Motor neuron (in vitro differentiated cells): ENCODE results near the gene LDB2. TPM values are rescaled to one million over a fixed set of nuclear protein-coding genes. Genes with fewer than 3 reads are reported as not detected.
"Not testable (repeated sequence)": the region's sequence is repeated elsewhere in the genome, so short reads cannot be mapped to it uniquely, and the experiment has no call there.

Source experiments
- ATAC-seq, 8 experiments: fragments of 200-7000 bp; cut with Tn5 transposase; replicated peaks in 6 of 8; 2 replicates each; pipeline ENCODE4 v1.8.0; 2021; ENCODE audit warnings: mild to moderate bottlenecking in 8 of 8, moderate library complexity in 8 of 8
- H3K27ac ChIP-seq, 2 donors: fragments of 250-450 bp; sonication (Bioruptor Pico); 2 replicates each; pipeline ENCODE4 v1.9.0; 2021; ENCODE audit warnings: antibody characterized with exemption in 2 of 2, mild to moderate bottlenecking in 2 of 2, moderate library complexity in 1 of 2
- H3K4me1 ChIP-seq, 2 donors: fragments of 250-450 bp; sonication (Bioruptor Pico); replicated peaks in 1 of 2; 2 replicates each; pipeline ENCODE4 v1.6.1; 2021; ENCODE audit warnings: antibody characterized with exemption in 2 of 2, mild to moderate bottlenecking in 2 of 2, moderate library complexity in 1 of 2
- H3K4me3 ChIP-seq, 5 donors: fragments of 250-450 bp; sonication (Bioruptor Pico); 2 replicates each; pipeline ENCODE4 v1.9.0; 2021; ENCODE audit warnings: antibody characterized with exemption in 5 of 5, mild to moderate bottlenecking in 5 of 5, moderate library complexity in 4 of 5
- WGBS, 10 experiments: fragments of 450-650 bp; shearing (Covaris generic); methylation state at CpG; one replicate each; pipeline ENCODE4 v1.0.0; 2022; 5-methylcytosine and 5-hydroxymethylcytosine counted together
- in situ Hi-C, 9 experiments: fragments of 400-800 bp; cut with MboI; loops; one replicate each; pipeline ENCODE4 v1.15.0; 2021; ENCODE audit warnings: low sequenced_read_pairs in 9 of 9, low pct_unique_long_range_greater_than_20kb in 2 of 9; ENCODE audit not compliant: unreplicated experiment in 9 of 9
- total RNA-seq, 8 experiments: library from RNA; unstranded; fragments of 300-600 nt; gene quantifications; 2 replicates each; pipeline versions ENCODE4 v1.2.3 to v1.2.4, GENCODE V29; 2022

LDB2 gene
- total RNA-seq, 8 experiments from 2014 or later: 5.8 to 107 (median 20.9) TPM

DNA sequence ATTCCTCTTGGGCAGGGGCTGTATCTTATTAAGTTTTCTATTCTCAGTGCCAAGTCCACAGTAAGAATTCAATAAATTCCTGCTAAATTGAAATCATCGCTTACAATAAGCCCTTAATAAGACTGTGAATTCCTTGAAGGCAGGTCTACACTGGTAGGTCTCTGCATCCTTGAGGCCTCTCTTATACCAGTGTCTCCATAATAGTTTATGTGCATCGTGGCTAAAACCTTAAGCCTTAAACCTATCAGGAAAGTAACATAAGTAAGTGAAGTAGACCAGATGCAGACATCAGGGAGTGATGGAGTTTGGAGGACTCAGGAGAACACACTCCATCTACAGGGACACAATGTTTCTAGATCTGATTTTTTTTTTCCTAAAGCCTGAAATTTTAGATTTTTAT is 240.3 kb downstream of the LDB2 start:
- ATAC-seq: no peak
- in situ Hi-C loops: no loop called here
- Histone ChIP-seq H3K4me1 (peaks cover 4 to 13% of the 10 kb centered on the region in 2 donors), H3K27ac (no peak overlapping the region), H3K4me3 (no peak overlapping the region)
- 86 to 100% (median 100%) methylated on average over 1 to 2 of the region's 2 CpGs; no CpG with 5 or more reads in 3 of the 10 experiments for WGBS, 10 experiments

DNA sequence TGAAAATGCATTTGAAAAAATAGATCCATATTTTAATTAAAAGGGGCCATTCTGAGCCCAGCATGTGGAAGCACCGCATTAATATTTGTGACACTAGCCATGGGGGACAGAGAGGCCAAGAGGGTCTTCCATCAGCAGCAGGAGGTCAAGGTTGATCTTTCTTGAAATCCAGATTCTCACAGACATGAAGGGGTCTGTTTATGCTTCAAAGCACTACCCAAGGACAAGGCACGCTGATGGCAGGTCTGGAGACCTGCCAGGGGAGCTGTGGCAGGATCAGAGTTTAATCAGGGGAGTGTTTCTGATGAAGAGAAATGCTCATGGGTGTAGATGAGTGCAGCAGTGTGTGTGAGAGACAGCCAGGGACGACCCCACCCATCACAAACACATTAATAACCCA is 243.3 kb downstream of the LDB2 start:
- WGBS, 10 experiments: 73 to 100% (median 92%) methylated on average over 1 to 3 of the region's 3 CpGs; no CpG with 5 or more reads in 4 of the 10 experiments
- no peak overlapping the region for H3K4me3 ChIP-seq
- H3K4me1 ChIP-seq: peaks cover 4 to 16% of the 10 kb centered on the region in 2 donors
- ATAC-seq: peak in 1 of 8 experiments; percentile 25
- in situ Hi-C loops: no loop called here
- no peak overlapping the region for H3K27ac ChIP-seq

DNA sequence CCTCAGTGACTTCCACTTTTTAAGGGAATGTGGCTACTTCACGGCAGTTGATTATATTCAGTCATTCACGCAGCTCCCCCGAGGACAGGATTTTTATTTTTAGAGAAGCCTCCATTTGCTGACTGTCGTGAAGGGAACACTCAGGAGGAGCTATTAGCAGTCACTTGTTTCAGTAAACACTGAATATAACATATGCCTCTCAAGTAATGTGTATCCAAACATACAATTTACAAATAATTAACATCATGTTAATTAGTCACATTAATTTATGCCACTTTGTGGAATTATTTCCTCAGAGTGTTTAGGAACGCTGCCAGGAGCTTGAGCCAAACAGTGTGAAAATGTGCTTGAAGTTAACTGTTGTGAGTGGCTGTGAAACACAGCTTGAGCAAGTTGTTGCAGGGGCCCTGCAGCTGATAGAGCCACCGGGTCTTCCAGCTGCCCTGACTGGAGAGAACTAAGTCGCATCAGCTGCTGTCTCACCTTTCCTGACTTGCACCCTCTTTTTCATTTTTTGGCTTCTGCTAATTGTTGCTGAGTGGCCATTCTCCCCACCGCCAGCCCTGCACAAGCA is 245.6 kb downstream of the LDB2 start:
- ATAC-seq: no peak
- H3K4me1 ChIP-seq: peaks cover 0 to 16% of the 10 kb centered on the region in 2 donors
- H3K27ac ChIP-seq: no peak overlapping the region
- WGBS, 10 experiments: 33 to 100% (median 90%) methylated on average over 1 to 8 of the region's 8 CpGs; no CpG with 5 or more reads in 2 of the 10 experiments
- no peak overlapping the region for H3K4me3 ChIP-seq
- in situ Hi-C loops: no loop called here

DNA sequence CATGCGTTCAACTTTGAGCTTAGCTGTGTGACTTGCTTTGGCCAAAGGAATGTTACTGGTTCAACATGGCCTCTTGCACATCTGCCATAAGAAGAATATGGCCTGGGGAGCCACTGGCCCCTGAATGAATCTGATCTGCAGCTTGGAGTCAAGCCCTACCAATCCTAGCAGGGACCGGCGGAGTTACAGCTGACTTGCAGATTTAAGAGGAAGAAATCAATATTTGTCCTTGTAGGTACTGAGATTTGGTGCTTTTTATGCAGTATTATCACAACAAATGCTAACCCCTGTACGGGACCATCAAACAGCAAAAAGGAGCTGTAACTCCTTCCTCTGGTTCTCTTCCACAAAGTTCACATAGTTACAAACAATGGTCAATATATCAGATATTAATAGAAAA is 252.0 kb downstream of the LDB2 start:
- peaks cover 0 to 21% of the 10 kb centered on the region in 2 donors for H3K4me1 ChIP-seq
- no peak overlapping the region for H3K4me3 ChIP-seq
- H3K27ac ChIP-seq: no peak overlapping the region
- 76 to 100% (median 100%) methylated on average over 1 to 4 of the region's 4 CpGs; no CpG with 5 or more reads in 1 of the 10 experiments for WGBS, 10 experiments
- ATAC-seq: no peak
- in situ Hi-C loops: no loop called here

DNA sequence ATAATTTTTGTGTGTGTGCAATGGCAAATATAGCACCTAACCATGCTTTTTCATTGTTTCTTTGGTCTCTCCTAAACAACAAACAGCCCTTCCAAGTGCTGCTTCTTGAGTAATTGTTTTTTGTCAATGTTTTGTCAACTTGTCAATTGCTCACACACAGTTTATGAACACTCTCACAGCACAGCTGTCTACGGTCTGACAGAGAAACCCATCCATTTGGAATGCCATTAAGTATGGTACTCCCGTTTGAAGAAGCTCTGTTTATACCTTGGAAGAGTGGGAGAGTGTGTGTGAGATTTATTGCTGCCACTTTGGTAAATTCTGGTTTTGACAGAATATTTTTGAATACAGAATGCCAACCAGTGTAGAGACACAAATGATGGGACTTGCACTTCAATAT is 254.6 kb downstream of the LDB2 start:
- WGBS, 10 experiments: 21 to 70% (median 55%) methylated on average over 1 to 2 of the region's 2 CpGs; no CpG with 5 or more reads in 2 of the 10 experiments
- in situ Hi-C loops: no loop called here
- no peak overlapping the region for H3K27ac ChIP-seq
- H3K4me1 ChIP-seq: peaks cover 0 to 21% of the 10 kb centered on the region in 2 donors
- ATAC-seq: no peak
- H3K4me3 ChIP-seq: no peak overlapping the region

DNA sequence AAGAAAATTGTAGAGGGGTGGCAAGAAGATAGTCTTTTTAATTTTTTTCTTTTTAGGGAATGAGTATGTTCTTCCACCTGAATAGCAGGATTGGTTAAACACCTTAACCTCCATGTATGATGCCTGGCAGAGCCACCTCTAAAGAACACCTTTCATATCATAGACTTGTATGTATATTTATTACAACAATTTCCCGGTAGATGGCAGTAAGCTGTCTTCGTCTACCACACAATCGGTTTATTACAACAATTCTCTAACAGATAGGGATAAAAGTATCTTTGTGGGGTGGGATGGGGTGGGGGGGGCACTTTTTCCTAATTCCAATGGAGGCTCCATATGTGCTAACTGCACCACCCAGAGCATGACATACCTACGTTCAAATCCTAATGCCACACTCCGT is 255.5 kb downstream of the LDB2 start:
- no peak for ATAC-seq
- Histone ChIP-seq H3K4me1 (peaks cover 4 to 21% of the 10 kb centered on the region in 2 donors), H3K27ac (no peak overlapping the region), H3K4me3 (no peak overlapping the region)
- 50 to 100% (median 91%) methylated on average over 1 to 3 of the region's 5 CpGs; no CpG with 5 or more reads in 4 of the 10 experiments for WGBS, 10 experiments
- in situ Hi-C loops: no loop called here

DNA sequence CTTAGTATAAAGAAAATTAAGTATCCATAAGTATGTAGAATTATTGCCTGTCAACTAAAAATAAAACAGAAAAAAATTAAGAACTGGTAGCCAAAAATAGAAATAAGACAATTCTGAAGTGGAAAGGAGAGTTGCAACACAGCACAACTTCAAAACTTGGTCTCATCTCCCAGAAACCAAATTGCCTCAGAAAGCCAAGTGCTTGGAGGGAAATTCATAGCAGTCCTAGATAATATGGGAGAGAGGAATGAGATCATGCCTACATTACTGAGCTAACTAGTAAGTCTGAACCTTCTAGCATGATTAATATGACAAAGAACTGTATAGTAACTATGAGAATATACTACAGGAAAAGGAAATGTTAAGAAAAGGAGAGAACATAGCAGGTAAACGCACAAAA is 256.5 kb downstream of the LDB2 start:
- in situ Hi-C loops: no loop called here
- Histone ChIP-seq H3K4me1 (peaks cover 12 to 27% of the 10 kb centered on the region in 2 donors), H3K27ac (no peak overlapping the region), H3K4me3 (no peak overlapping the region)
- 15 to 100% (median 86%) methylated on average over 1 of the region's 1 CpG; no CpG with 5 or more reads in 1 of the 10 experiments for WGBS, 10 experiments
- ATAC-seq: peak in 3 of 8 experiments; percentile 31 to 53 (median 49)

DNA sequence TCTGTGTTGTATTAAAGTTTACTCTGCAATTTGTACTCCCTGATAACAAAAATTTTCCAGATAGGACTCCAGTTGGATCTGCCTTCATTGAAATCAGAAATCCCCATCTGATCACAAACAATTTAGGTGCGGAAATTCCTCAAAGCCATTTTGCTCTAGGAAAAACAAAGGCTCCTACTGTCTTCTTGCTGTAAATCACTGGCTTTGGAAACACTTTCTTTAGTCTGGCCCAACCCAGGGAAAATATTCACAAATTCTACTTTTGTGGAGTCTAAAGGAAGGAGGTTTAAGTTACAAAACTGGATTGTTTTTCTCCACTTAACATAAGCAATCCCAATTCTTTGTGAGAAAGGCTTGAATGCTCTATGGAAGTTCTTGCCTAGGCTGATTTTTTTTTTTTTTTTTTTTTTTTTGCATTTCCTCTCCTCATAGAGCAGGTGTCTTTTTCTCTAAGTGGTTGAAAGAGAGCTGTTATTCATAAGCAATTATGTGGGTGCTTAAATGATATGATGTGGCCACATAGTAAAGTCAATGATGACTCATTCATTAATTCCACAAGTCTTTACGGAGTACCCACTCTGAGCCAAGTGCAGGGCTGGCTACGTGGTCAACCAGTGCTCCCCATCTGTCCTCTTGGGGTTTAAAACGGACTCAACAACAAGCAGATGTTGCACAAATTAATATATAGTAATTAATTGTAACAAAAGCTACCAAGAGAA is 261.4 kb downstream of the LDB2 start:
- Histone ChIP-seq H3K4me1 (peaks cover 18 to 20% of the 10 kb centered on the region in 2 donors), H3K27ac (no peak overlapping the region), H3K4me3 (no peak overlapping the region)
- peak in 4 of 8 experiments; percentile 32 to 60 (median 49) for ATAC-seq
- WGBS, 10 experiments: 18 to 100% (median 67%) methylated on average over 1 to 4 of the region's 4 CpGs; no CpG with 5 or more reads in 1 of the 10 experiments
- in situ Hi-C loops: no loop called here

DNA sequence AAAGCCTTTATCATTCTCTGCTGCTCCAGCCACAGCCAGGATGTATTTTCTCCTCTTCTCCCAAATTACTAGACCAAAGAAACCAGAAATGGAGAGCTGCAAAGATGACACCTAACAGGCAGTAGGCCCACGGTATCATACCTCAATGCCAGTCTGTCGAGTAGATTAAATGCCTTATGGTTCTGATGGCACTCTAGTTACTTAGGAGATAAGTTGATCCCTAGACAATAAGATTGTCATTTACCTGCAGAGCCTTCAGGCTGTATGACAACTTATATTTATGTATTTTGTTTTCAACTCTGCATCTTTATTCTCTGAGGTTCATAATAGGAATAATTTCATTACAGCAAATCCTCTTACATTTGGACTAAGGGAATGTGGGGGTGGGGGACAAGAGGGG is 262.1 kb downstream of the LDB2 start:
- in situ Hi-C loops: no loop called here
- Histone ChIP-seq H3K4me3 (no peak overlapping the region), H3K27ac (no peak overlapping the region), H3K4me1 (peaks cover 15 to 20% of the 10 kb centered on the region in 2 donors)
- ATAC-seq: no peak
- WGBS, 10 experiments: 60 to 100% (median 90%) methylated on average over 1 to 2 of the region's 2 CpGs; no CpG with 5 or more reads in 5 of the 10 experiments

DNA sequence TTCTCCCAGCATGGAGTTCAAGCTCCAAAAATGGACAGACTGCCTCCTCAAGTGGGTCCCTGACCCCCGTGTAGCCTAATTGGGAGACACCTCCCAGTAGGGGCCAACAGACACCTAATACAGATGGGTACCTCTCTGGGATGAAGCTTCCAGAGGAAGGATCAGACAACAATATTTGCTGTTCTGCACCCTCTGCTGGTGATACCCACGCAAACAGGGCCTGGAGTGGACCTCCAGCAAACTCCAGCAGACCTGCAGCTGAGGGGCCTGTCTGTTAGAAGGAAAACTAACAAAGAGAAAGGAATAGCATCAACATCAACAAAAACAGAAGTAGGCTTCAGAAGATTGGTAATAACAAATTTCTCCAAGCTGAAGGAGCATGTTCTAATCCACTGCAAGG is 269.2 kb downstream of the LDB2 start:
- ATAC-seq, H3K4me3 ChIP-seq, H3K27ac ChIP-seq, in situ Hi-C loops, H3K4me1 ChIP-seq: not testable (repeated sequence)
- WGBS, 10 experiments: 83 to 100% (median 100%) methylated on average over 1 of the region's 2 CpGs; no CpG with 5 or more reads in 6 of the 10 experiments

DNA sequence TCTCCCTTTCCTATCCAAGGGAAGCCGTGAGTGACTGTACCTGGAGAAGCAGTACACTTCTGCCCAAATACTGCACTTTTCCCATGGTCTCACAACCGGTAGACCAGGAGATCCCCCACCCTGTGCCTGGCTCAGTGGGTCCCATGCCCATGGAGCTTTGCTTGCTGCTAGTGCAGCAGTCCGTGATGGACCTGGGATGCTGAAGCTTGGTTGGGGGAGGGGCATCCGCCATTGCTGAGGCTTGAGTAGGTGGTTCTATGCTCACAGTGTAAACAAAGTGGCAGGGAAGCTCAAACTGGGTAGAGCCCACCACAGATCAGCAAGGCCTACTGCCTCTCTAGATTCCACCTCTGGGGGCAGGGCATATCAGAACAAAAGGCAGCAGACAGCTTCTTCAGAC is 269.6 kb downstream of the LDB2 start:
- H3K4me1 ChIP-seq, in situ Hi-C loops, H3K27ac ChIP-seq, ATAC-seq, H3K4me3 ChIP-seq: not testable (repeated sequence)
- 62 to 100% (median 100%) methylated on average over 1 to 3 of the region's 4 CpGs; no CpG with 5 or more reads in 4 of the 10 experiments for WGBS, 10 experiments

DNA sequence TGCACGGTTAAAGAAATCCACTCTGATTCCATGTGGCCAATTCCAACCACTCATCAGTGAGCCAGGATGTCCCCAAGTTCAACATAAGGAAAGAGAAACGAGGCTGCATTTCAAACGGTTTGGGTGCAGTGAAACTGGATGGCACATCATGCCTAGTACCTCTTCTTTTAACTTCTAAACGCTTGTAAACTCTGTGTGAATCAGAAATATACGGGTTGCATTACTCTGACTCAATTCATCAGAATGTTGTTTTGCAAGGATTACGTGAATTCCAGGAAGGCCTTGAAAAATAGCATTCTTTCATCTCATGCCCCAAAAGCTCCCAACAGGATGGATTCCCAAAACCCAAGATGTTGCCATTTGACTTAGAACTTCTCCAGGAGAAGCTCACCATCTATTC is 270.4 kb downstream of the LDB2 start:
- in situ Hi-C loops: no loop called here
- H3K27ac ChIP-seq: no peak overlapping the region

DNA sequence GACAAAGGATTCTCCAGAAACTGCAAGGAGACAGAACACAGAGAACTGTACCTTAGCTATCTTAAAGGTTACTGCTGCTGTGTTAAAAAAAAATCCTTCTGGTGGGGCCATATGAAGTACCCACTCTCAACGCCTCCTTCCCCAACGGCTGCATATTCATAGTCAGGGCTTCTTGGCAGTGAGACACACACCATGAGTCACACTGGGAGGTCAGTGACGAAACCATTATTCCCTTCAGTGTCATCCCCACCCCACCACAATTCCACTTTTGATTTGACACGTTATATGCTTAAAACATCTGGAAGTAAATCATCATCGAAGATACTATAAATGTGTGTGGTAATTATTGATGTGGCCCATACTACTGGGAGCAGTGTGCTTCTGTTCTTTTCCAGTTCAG is 271.5 kb downstream of the LDB2 start:
- peaks cover 0 to 6% of the 10 kb centered on the region in 2 donors for H3K4me1 ChIP-seq
- no peak overlapping the region for H3K4me3 ChIP-seq
- 0 to 100% (median 75%) methylated on average over 1 to 5 of the region's 5 CpGs; no CpG with 5 or more reads in 3 of the 10 experiments for WGBS, 10 experiments
- no peak overlapping the region for H3K27ac ChIP-seq
- in situ Hi-C loops: no loop called here
- peak in 7 of 8 experiments; percentile 29 to 100 (median 64) for ATAC-seq

More for the DNA sequence above, 270.4 kb downstream of the LDB2 start:
- Histone ChIP-seq H3K4me3 (no peak overlapping the region), H3K4me1 (no peaks in the 10 kb centered on the region)
- ATAC-seq: peak in 2 of 8 experiments; percentile 5 to 43
- 0 to 100% (median 79%) methylated on average over 1 to 6 of the region's 6 CpGs; no CpG with 5 or more reads in 1 of the 10 experiments for WGBS, 10 experiments
